Kidney (tissue), 14 donors: ENCODE data around the gene CAV1. TPM values are rescaled to one million over a fixed set of nuclear protein-coding genes. Genes with fewer than 3 reads are reported as not detected.

ENCODE experiments used
- DNase-seq, 5 donors: peaks; one replicate each; pipeline ENCODE4 v3.0.0-alpha.2; 2013 to 2020
- FAIRE-seq: peaks from 2 replicates; lab custom pipeline; 2012; peaks lifted over from hg19 to GRCh38; lab: Jason Lieb, UNC
- H3K27ac ChIP-seq, 2 donors: one replicate each; pipeline ENCODE4 v1.7.0; 2013; ENCODE audit warnings: low read depth in 2 of 2, low read length in 2 of 2, inconsistent platforms in 1 of 2
- H3K27me3 ChIP-seq: one replicate; pipeline ENCODE4 v1.7.1; 2013; ENCODE audit warnings: low read length, inconsistent platforms; ENCODE audit not compliant: control insufficient read depth, insufficient read depth
- H3K36me3 ChIP-seq, 3 donors: one replicate each; pipeline versions ENCODE4 v1.7.0 to v1.7.1; 2013; ENCODE audit warnings: low read length in 3 of 3, control low read depth in 1 of 3, inconsistent platforms in 1 of 3; ENCODE audit not compliant: insufficient read depth in 3 of 3, control insufficient read depth in 2 of 3
- H3K4me1 ChIP-seq, 3 donors: one replicate each; pipeline versions ENCODE4 v1.7.0 to v1.7.1; 2013; ENCODE audit warnings: low read length in 3 of 3, inconsistent platforms in 1 of 3, low read depth in 1 of 3; ENCODE audit not compliant: control insufficient read depth in 2 of 3, insufficient read depth in 2 of 3
- H3K4me3 ChIP-seq, 3 donors: one replicate each; pipeline versions ENCODE4 v1.7.0 to v1.8.1; 2013; ENCODE audit warnings: low read length in 3 of 3, control low read depth in 1 of 3, inconsistent platforms in 1 of 3
- H3K9ac ChIP-seq, 3 donors: one replicate each; pipeline versions ENCODE4 v1.7.0 to v1.7.1; 2013; ENCODE audit warnings: low read length in 3 of 3, control low read depth in 1 of 3, inconsistent platforms in 1 of 3
- H3K9me3 ChIP-seq, 3 donors: one replicate each; pipeline versions ENCODE4 v1.7.0 to v1.7.1; 2013; ENCODE audit warnings: low read length in 3 of 3, control low read depth in 1 of 3, inconsistent platforms in 1 of 3; ENCODE audit not compliant: control insufficient read depth in 2 of 3, insufficient read depth in 1 of 3
- intact Hi-C: fragments of 100-400 bp; cut with DNase I; formaldehyde crosslinking; loops from one replicate; pipeline ENCODE4 v1.11.1; 2022
- polyA plus RNA-seq: library from polyadenylated mRNA; stranded (reverse); fragments of 350-450 nt; fragmentation: Illumina TruSeq; extraction: RNeasy Lipid Tissue Mini Kit (QIAGEN cat#74804); gene quantifications from one replicate; pipeline ENCODE4 v1.2.3, GENCODE V29; 2014; ENCODE audit warnings: low read depth, low replicate concordance; ENCODE audit not compliant: insufficient read depth
- total RNA-seq: library from RNA; stranded (reverse); fragmentation: NEBNext Ultra II Directional; extraction: Animal tissue kit (Norgen Biotek cat#: 25700); gene quantifications from one replicate; pipeline ENCODE4 v1.2.1, GENCODE V29; 2021
- TF ChIP-seq, protein P1 (sequence below): IDR thresholded peaks from 3 replicates; pipeline ENCODE4 v1.5.1; 2012; ENCODE audit warnings: mild to moderate bottlenecking, moderate library complexity, borderline replicate concordance; ENCODE audit not compliant: insufficient read depth; ENCODE audit errors: extremely low read depth
- donor health status: control.
- donor health status: control.
- donor health status: control.
- donor health status: control.
- donor health status: control.
- donor health status: DM: yes; HTN: yes; CAD: no.
- donor health status: Normal renal cell carcinoma (clear cell type).

The CAV1 gene
- total and polyA plus RNA-seq, 2 donors from 2014 or later, result 15.7 to 67.2 TPM

DNA sequence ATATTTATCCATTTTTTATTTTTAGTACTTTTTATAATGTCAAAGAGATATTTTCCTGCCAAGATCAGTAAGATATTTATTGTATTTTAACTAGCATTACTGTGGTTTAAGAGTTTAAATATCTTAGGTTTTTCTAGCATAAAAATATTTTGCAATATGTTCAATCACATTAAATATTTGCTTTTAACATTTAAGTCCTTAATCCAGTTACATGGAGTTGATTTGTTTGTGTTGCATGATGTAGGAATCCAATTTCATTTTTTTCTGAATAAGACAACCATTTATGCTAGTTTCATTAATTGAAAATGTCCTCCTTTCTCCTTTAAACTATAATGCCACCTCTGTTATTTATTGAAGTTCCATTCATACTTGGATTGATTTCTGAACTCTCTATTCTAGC is 41.8 kb downstream of the CAV1 start:
- Histone ChIP-seq H3K36me3 (no peaks in the 10 kb centered on the region), H3K9me3 (no peaks in the 10 kb centered on the region), H3K4me1 (no peaks in the 10 kb centered on the region), H3K4me3 (no peak overlapping the region), H3K27ac (no peak overlapping the region), H3K27me3 (no peaks in the 10 kb centered on the region), H3K9ac (no peak overlapping the region)
- intact Hi-C loops, result no loop called here
- no peak for FAIRE-seq
- TF ChIP-seq, protein P1, sequence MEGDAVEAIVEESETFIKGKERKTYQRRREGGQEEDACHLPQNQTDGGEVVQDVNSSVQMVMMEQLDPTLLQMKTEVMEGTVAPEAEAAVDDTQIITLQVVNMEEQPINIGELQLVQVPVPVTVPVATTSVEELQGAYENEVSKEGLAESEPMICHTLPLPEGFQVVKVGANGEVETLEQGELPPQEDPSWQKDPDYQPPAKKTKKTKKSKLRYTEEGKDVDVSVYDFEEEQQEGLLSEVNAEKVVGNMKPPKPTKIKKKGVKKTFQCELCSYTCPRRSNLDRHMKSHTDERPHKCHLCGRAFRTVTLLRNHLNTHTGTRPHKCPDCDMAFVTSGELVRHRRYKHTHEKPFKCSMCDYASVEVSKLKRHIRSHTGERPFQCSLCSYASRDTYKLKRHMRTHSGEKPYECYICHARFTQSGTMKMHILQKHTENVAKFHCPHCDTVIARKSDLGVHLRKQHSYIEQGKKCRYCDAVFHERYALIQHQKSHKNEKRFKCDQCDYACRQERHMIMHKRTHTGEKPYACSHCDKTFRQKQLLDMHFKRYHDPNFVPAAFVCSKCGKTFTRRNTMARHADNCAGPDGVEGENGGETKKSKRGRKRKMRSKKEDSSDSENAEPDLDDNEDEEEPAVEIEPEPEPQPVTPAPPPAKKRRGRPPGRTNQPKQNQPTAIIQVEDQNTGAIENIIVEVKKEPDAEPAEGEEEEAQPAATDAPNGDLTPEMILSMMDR, result no peak
- no peak for DNase-seq

DNA sequence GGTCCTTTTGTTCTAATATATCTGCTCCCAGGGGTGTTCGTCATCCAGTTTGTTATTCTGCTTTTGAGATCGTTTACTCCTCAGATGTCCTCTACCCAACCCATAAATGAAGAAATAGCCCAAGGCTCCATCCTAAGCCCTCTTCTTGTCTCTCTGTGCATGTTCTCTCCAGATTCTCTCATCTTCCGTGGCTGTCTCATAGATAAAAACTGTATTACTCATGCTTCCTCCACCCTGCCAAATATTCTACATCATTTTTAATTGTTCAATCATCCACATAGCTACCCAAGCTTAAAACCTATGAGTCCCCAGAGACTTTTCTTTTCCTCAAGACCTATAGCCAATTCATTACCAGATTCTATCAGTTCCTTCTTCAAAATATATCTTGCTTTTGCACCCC is 44.9 kb downstream of the CAV1 start:
- no peak overlapping the region for H3K9ac ChIP-seq
- H3K4me1 ChIP-seq, result no peaks in the 10 kb centered on the region
- no peak overlapping the region for H3K4me3 ChIP-seq
- H3K9me3 ChIP-seq, result no peaks in the 10 kb centered on the region
- DNase-seq (no peak), FAIRE-seq (no peak)
- intact Hi-C loops, result no loop called here
- no peaks in the 10 kb centered on the region for H3K27me3 ChIP-seq
- H3K27ac ChIP-seq, result no peak overlapping the region
- H3K36me3 ChIP-seq, result no peaks in the 10 kb centered on the region
- TF ChIP-seq, protein P1, result no peak

DNA sequence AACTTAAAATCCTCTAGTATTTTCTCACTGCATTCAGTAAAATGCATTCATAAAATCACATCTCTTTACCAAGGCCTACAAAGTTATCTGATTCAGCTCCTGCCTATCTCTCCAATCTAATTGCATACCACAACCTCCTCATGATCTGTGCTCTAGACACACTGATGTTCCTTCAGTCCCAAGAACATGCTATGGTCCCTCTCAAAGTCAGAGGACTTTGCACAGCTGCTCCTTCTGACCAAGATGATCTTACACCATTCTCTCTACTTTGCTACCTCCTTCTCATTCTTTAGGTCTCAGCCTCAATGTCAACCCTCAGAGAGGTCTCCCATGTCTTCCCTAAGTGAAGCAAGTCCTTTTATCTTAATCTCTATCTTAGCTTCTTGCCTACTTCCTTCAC is 45.5 kb downstream of the CAV1 start:
- Histone ChIP-seq H3K9ac (no peak overlapping the region), H3K9me3 (no peaks in the 10 kb centered on the region), H3K4me1 (no peaks in the 10 kb centered on the region), H3K27ac (no peak overlapping the region), H3K36me3 (no peaks in the 10 kb centered on the region), H3K4me3 (no peak overlapping the region), H3K27me3 (no peaks in the 10 kb centered on the region)
- no peak for FAIRE-seq
- DNase-seq, result no peak
- TF ChIP-seq, protein P1, result no peak
- intact Hi-C loops, result no loop called here

DNA sequence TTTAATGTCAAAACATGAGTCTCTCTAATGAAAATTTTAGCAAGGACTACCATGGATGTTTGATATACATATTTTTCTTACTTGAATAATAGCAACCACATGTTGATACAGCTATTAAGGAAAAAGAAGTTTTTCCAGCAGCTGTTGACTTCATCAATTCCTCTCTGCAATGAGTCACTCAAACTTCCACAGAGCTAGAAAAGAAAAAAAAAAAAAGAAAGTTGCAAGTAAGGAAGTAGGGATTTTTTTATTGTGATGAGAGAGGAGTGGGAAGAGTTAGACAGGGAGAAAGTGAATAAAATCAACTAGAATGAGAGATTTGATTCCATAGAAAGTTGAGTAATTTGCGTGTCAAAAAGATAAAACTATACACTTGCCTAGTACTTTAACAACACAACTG is 46.2 kb downstream of the CAV1 start:
- DNase-seq (no peak), FAIRE-seq (no peak)
- no peak overlapping the region for H3K9ac ChIP-seq
- H3K9me3 ChIP-seq, result no peaks in the 10 kb centered on the region
- intact Hi-C loops, result no loop called here
- no peaks in the 10 kb centered on the region for H3K4me1 ChIP-seq
- H3K4me3 ChIP-seq, result no peak overlapping the region
- no peaks in the 10 kb centered on the region for H3K27me3 ChIP-seq
- H3K27ac ChIP-seq, result no peak overlapping the region
- H3K36me3 ChIP-seq, result no peaks in the 10 kb centered on the region
- TF ChIP-seq, protein P1, result no peak
